Measurements from ENCODE around the gene ISCU. TPM values are rescaled to one million over a fixed set of nuclear protein-coding genes. Genes with fewer than 3 reads are reported as not detected.
"Not testable (repeated sequence)": the region's sequence is repeated elsewhere in the genome, so short reads cannot be mapped to it uniquely, and the experiment has no call there.

The ISCU gene
- total RNA-seq, 1 experiment from 2014 or later, result 127 TPM

DNA sequence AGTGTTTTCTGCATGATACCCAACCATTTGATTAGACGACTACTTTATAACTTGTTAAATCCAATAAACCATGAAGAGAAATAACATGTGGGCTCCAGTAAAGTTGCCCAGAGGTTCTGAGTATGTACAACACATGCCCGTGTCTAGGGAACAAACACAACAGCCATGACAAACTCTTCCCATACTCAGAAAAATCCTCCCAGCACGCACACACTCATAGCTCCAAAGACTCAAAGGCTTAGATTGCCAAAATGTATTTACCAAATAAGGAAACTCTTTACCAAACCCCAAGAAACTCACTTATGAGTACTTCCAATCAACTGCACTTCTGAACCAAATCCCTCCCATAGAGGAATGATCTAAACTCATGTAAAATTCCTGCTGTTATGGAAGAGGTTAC, 18.7 kb upstream of the ISCU start:
- DNase-seq (ENCODE audit: low read depth), result no peak

- no peak for DNase-seq (ENCODE audit: low read depth)
These were observed 14.7 kb upstream of the ISCU start for GRCh38 chr12:108547686-108548085.

GRCh38 chr12:108548954-108549521, 13.4 kb upstream of the ISCU start:
- no peak for DNase-seq (ENCODE audit: low read depth)

- DNase-seq (ENCODE audit: low read depth), result no peak
These were observed 10.9 kb upstream of the ISCU start for GRCh38 chr12:108551535-108551934.

DNA sequence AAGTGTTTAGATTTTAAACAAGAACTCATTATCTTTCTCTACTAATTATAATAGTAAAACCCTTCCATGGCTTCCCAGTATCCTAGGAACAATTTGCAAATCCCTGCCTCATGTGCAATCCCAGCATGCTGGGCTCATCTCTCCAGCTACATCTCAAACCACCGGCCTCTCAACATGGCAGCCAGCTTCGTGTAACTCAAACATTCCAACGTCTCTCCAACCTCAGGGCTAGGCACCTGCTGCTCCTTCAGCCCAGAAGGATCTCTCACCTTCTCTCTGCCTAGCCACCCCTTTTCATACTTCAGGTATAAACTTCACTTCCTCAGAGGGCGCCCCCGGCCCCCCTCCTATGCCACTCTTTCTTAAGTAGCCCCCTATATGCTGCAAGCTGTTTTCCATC, 8.6 kb upstream of the ISCU start:
- DNase-seq (ENCODE audit: low read depth), result no peak

- DNase-seq (ENCODE audit: low read depth), result not testable (repeated sequence)
These were observed 7.0 kb upstream of the ISCU start for GRCh38 chr12:108555383-108555782.

DNA sequence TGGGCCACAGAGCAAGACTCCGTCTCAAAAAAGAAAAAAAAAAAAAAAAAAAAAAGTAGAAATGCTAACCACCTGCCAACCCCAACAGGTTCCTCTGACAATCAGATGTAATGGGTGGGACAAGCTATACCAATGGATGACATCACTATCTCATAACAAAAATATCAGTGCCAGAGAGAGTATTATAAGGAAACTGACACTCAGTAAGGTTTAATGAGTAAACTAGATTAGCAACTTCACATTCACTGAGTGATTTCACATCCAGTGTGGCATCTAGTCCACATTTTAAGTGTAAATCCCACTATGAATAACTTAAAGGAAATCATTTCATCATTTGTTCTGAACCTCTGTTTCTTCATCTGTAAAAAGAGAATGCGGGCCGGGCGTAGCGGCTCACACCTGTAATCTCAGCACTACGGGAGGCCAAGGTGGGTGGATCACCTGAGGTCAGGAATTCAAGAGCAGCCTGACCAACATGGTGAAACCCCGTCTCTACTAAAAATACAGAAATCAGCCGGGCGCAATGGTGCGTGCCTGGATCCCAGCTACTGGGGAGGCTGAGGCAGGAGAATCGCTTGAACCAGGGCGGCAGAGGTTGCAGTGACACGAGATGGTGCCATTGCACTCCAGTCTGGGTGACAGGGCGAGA, 3.3 kb upstream of the ISCU start:
- no peak for DNase-seq (ENCODE audit: low read depth)

DNA sequence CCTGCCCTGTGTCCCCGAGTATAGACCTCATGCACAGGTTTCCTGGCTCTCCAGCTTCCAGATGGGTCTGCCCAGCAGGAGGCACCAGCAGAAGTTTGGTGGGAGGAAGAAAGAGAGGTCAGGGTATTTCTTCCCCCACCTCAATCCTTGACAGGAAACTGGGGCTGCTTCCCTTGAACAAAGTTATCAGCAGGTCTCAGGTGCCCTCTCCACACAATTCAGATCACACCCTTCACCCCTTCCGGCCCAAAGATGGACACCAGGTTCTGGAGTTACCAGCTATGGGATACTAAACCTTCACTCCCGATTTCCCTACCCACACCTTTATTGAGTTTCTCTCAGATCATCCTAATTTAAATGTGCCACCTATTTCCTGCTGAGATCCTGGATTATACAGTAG, 2.6 kb upstream of the ISCU start:
- no peak for DNase-seq (ENCODE audit: low read depth)

DNA sequence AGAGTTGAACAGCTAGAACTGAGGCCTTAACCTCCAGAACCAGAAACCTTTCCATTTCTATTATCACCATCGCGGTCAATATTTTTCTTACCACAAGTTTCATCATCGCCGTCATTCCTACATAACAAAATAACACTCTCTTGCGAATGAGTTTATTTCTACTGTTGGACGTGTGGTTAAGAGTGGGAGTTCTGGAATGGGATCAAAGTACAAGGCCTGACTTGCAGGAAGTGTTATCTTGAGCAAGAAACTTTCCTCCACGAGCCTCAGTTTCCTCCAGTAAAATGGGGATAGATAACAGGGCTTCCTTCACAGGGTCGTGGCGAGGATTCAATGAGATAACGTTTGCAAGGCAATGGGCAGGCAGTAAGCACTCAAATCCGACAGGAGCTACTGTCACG, 2.1 kb upstream of the ISCU start:
- no peak for DNase-seq (ENCODE audit: low read depth)

- DNase-seq (ENCODE audit: low read depth), result peak; percentile 88
These were observed 1.4 kb upstream of the ISCU start, which contains the start of gene SART3 for GRCh38 chr12:108560752-108561719. SART3 (minus strand) TSS chr12:108561173; CDS start chr12:108561154, 19 bp downstream.

DNA sequence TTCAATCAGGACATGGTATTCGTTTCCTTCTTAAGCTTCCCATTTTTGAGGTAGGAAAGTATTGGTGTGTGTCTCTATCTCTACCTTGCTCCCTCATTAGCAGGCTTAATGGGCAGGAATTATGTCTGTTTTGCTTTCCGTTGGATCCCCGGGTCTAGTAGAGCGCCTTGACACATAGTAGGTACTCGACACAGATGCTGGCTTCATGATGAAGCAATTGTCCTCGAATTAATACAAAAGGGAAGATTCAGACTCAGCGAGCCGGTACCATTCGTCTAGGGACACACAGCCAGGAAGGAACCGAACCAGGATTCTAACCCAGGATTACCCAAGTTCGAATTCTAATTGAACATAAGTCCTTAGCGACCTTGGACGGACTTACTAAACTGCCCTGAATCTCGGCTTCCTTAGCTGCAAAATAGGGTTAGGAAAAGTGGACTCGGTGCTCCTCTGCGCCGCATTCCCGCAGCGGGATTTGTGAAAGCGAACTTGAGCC, 496 bp upstream of the ISCU start:
- DNase-seq (ENCODE audit: low read depth), result no peak

GRCh38 chr12:108563136-108563803, 874 bp downstream of the ISCU start:
- peak; percentile 90 for DNase-seq (ENCODE audit: low read depth)

GRCh38 chr12:108563804-108564151, 1.4 kb downstream of the ISCU start:
- no peak for DNase-seq (ENCODE audit: low read depth)

- no peak for DNase-seq (ENCODE audit: low read depth)
These were observed 2.3 kb downstream of the ISCU start for GRCh38 chr12:108564724-108565123.

DNA sequence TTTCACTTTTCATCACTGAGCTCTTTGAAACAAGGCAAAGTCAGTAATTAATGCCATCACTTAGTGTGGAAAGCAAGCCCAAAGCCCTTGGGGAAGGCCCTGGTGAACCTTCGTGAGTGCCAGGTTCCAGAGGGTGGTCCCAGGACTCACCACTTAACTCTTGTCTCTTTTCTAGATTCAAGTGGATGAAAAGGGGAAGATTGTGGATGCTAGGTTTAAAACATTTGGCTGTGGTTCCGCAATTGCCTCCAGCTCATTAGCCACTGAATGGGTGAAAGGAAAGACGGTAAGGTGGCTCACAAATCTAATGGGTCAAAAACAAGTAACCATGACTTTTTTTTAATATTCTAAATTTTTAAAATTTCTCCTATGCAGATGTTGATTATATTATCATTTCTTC, 2.8 kb downstream of the ISCU start:
- no peak for DNase-seq (ENCODE audit: low read depth)

DNA sequence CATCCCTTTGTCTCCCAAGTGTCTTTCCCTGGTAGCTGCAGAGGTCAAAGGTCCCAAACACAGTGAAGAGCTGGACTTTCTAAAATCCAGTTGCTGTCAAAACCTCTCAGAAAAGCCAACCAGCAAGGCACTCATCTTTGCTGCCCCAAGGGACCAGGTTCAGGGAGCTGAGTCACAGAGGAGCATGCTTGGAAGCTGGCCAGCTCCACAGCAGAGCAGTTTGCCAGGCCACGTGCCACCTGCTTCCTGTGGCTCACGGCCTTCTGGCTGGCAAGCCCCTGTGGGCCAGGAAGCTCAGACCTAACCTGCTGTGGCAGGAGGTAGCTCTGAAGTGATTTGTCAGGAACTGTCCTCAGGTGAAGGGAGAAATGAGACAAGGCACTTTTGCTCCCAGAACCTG, 3.6 kb downstream of the ISCU start:
- peak; percentile 96 for DNase-seq (ENCODE audit: low read depth)

DNA sequence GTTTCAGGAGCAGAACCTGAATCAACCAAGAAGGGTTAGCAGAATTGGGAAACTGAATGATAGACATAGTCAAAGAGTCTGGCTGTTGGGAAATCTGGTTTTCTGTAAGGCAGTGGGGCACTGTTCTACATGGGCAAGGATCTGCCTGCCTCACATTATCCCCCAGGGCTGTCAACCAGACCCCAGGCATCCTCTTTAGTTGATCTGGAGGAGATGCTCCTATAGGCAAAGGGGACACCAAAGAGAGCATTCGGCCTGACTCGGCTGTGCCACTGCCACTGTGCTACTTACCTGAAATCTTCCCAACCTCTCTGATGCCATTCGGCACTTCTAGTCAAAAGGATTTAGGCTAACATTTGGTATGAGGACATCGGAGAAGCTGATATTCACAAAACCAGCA, 4.1 kb downstream of the ISCU start:
- no peak for DNase-seq (ENCODE audit: low read depth)

- DNase-seq (ENCODE audit: low read depth), result no peak
These were observed 5.3 kb downstream of the ISCU start for GRCh38 chr12:108567406-108568337.

GRCh38 chr12:108568338-108569154, 6.2 kb downstream of the ISCU start:
- DNase-seq (ENCODE audit: low read depth), result no peak
